H1 (cell line): ENCODE results near the gene SNX2. TPM values are rescaled to one million over a fixed set of nuclear protein-coding genes. Genes with fewer than 3 reads are reported as not detected.

ENCODE experiments used
- CTCF ChIA-PET: fragments of 300-600 bp; sonication (Branson Sonifier 250); formaldehyde crosslinking; loops from one replicate; lab custom pipeline; 2021; ENCODE audit not compliant: partially characterized antibody; lab: Charles Lee
- POLR2A ChIA-PET: fragments of 300-600 bp; sonication (Branson Sonifier 250); formaldehyde crosslinking; loops from one replicate; lab custom pipeline; 2021; ENCODE audit warnings: inconsistent platforms; ENCODE audit not compliant: partially characterized antibody; lab: Charles Lee
- DNase-seq, 2 experiments: peaks; one replicate each; pipeline versions ENCODE4 v3.0.0 to v3.0.0-alpha.2; 2010 to 2022; ENCODE audit warnings: low spot score in 2 of 2, low read depth in 1 of 2, mixed read lengths in 1 of 2
- FAIRE-seq: peaks from 2 replicates; lab custom pipeline; 2011; peaks lifted over from hg19 to GRCh38; lab: Jason Lieb, UNC
- H2AFZ ChIP-seq: 2 replicates; pipeline ENCODE4 v1.8.1; 2012; ENCODE audit warnings: low read length, inconsistent platforms
- H2AK5ac ChIP-seq: 2 replicates; pipeline ENCODE4 v1.6.1; 2013; ENCODE audit warnings: low read depth, low read length
- H2BK120ac ChIP-seq: replicated peaks from 2 replicates; pipeline ENCODE3; 2013; ENCODE audit warnings: low read depth, low read length, inconsistent platforms
- H2BK12ac ChIP-seq: 2 replicates; pipeline ENCODE4 v1.6.1; 2013; ENCODE audit warnings: low read depth, low read length
- H2BK15ac ChIP-seq: 2 replicates; pipeline ENCODE4 v1.6.1; 2013; ENCODE audit warnings: low read length
- H2BK20ac ChIP-seq: 2 replicates; pipeline ENCODE4 v1.6.1; 2013; ENCODE audit warnings: low read length
- H2BK5ac ChIP-seq: 2 replicates; pipeline ENCODE4 v1.6.1; 2013; ENCODE audit warnings: low read depth, low read length
- H3K14ac ChIP-seq: 2 replicates; pipeline ENCODE4 v1.6.1; 2013; ENCODE audit warnings: inconsistent platforms; ENCODE audit not compliant: insufficient read length
- H3K18ac ChIP-seq: 2 replicates; pipeline ENCODE4 v1.6.1; 2013; ENCODE audit warnings: low read length; ENCODE audit errors: extremely low read depth
- H3K23ac ChIP-seq: 2 replicates; pipeline ENCODE4 v1.6.1; 2013; ENCODE audit warnings: inconsistent platforms; ENCODE audit not compliant: insufficient read length
- H3K23me2 ChIP-seq: 2 replicates; pipeline ENCODE4 v1.6.1; 2013; ENCODE audit warnings: low read depth, low read length
- H3K27ac ChIP-seq: 2 replicates; pipeline ENCODE4 v1.6.1; 2011; ENCODE audit warnings: low read depth, low read length, inconsistent platforms
- H3K27me3 ChIP-seq, 4 experiments: replicated peaks in 1 of 4; 1 replicate in 1 of 4; 2 replicates in 3 of 4; pipeline versions ENCODE4 v1.6.1 to v1.8.1; 2011 to 2013; ENCODE audit warnings: low read length in 3 of 4, mild to moderate bottlenecking in 3 of 4, inconsistent platforms in 2 of 4, mixed read lengths in 2 of 4, moderate library complexity in 1 of 4; ENCODE audit not compliant: control insufficient read depth in 3 of 4, insufficient read depth in 3 of 4; ENCODE audit errors: extremely low read depth in 1 of 4
- H3K36me3 ChIP-seq, 4 experiments: 2 replicates each; pipeline versions ENCODE4 v1.6.1 to v1.8.1; 2011 to 2013; ENCODE audit warnings: mild to moderate bottlenecking in 4 of 4, low read length in 3 of 4, moderate library complexity in 2 of 4, control low read depth in 1 of 4, inconsistent platforms in 1 of 4; ENCODE audit not compliant: insufficient read depth in 4 of 4, control insufficient read depth in 2 of 4
- H3K4ac ChIP-seq: replicated peaks from 2 replicates; pipeline ENCODE3; 2013; ENCODE audit warnings: low read length, low read depth, mixed read lengths, inconsistent platforms; ENCODE audit not compliant: insufficient read length
- H3K4me1 ChIP-seq, 4 experiments: replicated peaks in 1 of 4; 1 replicate in 1 of 4; 2 replicates in 3 of 4; pipeline versions ENCODE4 v1.6.1 to v1.8.1; 2011 to 2013; ENCODE audit warnings: low read length in 3 of 4, inconsistent platforms in 2 of 4, mixed read lengths in 1 of 4; ENCODE audit not compliant: insufficient read depth in 4 of 4, control insufficient read depth in 3 of 4
- H3K4me2 ChIP-seq, 2 experiments: 2 replicates each; pipeline versions ENCODE4 v1.6.1 to v1.8.1; 2011 to 2013; ENCODE audit warnings: low read depth in 2 of 2, low read length in 2 of 2, control low read depth in 1 of 2, inconsistent platforms in 1 of 2, mild to moderate bottlenecking in 1 of 2; ENCODE audit not compliant: insufficient read depth in 1 of 2
- H3K4me3 ChIP-seq, 4 experiments: fragments of 200-600, 300-600 bp in 1 of 4; sonication (generic), shearing (Covaris generic), sonication (Bioruptor Twin) in 1 of 4; 2 replicates each; pipeline versions ENCODE4 v1.5.1 to v1.8.1; 2011 to 2016; ENCODE audit warnings: low read length in 4 of 4, low read depth in 3 of 4, control low read depth in 2 of 4, inconsistent platforms in 2 of 4, mild to moderate bottlenecking in 2 of 4, mixed read lengths in 1 of 4, moderate library complexity in 1 of 4; ENCODE audit not compliant: insufficient read depth in 2 of 4; ENCODE audit errors: extremely low read depth in 1 of 4
- H3K56ac ChIP-seq: replicated peaks from 2 replicates; pipeline ENCODE3; 2013; ENCODE audit warnings: low read depth, mild to moderate bottlenecking, mixed read lengths, low read length, inconsistent platforms; ENCODE audit not compliant: insufficient read length
- H3K79me1 ChIP-seq: 2 replicates; pipeline ENCODE4 v1.6.1; 2013; ENCODE audit warnings: low read depth, low read length, control low read depth
- H3K79me2 ChIP-seq, 2 experiments: 2 replicates each; pipeline versions ENCODE4 v1.6.1 to v1.8.1; 2012 to 2013; ENCODE audit warnings: low read length in 2 of 2, mild to moderate bottlenecking in 2 of 2, inconsistent platforms in 1 of 2; ENCODE audit not compliant: insufficient read depth in 2 of 2, control insufficient read depth in 1 of 2
- H3K9ac ChIP-seq, 4 experiments: replicated peaks in 1 of 4; 1 replicate in 1 of 4; 2 replicates in 3 of 4; pipeline versions ENCODE4 v1.6.1 to v1.8.1; 2011 to 2013; ENCODE audit warnings: low read depth in 3 of 4, low read length in 3 of 4, control low read depth in 2 of 4, mild to moderate bottlenecking in 2 of 4, moderate library complexity in 2 of 4, inconsistent platforms in 1 of 4; ENCODE audit errors: extremely low read depth in 1 of 4
- H3K9me3 ChIP-seq, 2 experiments: 2 replicates each; pipeline versions ENCODE4 v1.6.1 to v1.8.1; 2012 to 2013; ENCODE audit warnings: mild to moderate bottlenecking in 2 of 2, moderate library complexity in 2 of 2, control low read depth in 1 of 2, inconsistent platforms in 1 of 2, low read depth in 1 of 2, low read length in 1 of 2, mixed read lengths in 1 of 2; ENCODE audit not compliant: insufficient read depth in 2 of 2
- H4K20me1 ChIP-seq, 2 experiments: replicated peaks in 1 of 2; 2 replicates each; pipeline versions ENCODE3 to v1.8.1; 2011 to 2013; ENCODE audit warnings: inconsistent platforms in 2 of 2, low read length in 2 of 2, mild to moderate bottlenecking in 1 of 2; ENCODE audit not compliant: insufficient read depth in 2 of 2, control insufficient read depth in 1 of 2
- H4K5ac ChIP-seq: 2 replicates; pipeline ENCODE4 v1.6.1; 2013; ENCODE audit warnings: low read length, low read depth, mixed read lengths, inconsistent platforms; ENCODE audit not compliant: insufficient read length
- H4K8ac ChIP-seq: 2 replicates; pipeline ENCODE4 v1.8.0; 2013; ENCODE audit warnings: mild to moderate bottlenecking, moderate library complexity, low read length, inconsistent platforms; ENCODE audit not compliant: insufficient read depth; ENCODE audit errors: extremely low read depth
- H4K91ac ChIP-seq: replicated peaks from 2 replicates; pipeline ENCODE3; 2013; ENCODE audit warnings: low read length, mixed read lengths, inconsistent platforms; ENCODE audit not compliant: insufficient read length
- BACH1 ChIP-seq: IDR thresholded peaks from 2 replicates; pipeline ENCODE4 v1.6.1; 2012; ENCODE audit warnings: low read length, improper control_type of control experiment
- GABPA ChIP-seq: IDR thresholded peaks from 2 replicates; pipeline ENCODE4 v1.6.1; 2011; ENCODE audit warnings: mild to moderate bottlenecking, low read length, moderate library complexity, borderline replicate concordance; ENCODE audit not compliant: insufficient read depth
- POU5F1 ChIP-seq: IDR thresholded peaks from 2 replicates; pipeline ENCODE4 v1.6.1; 2011; ENCODE audit warnings: low read depth, mild to moderate bottlenecking, low read length, moderate library complexity
- TCF12 ChIP-seq: IDR thresholded peaks from 2 replicates; pipeline ENCODE4 v1.6.1; 2011; ENCODE audit warnings: low read depth, mild to moderate bottlenecking, low read length
- WGBS, 2 experiments: shearing (Covaris generic) in 1 of 2; methylation state at CpG; one replicate each; pipeline versions ENCODE4 v1.1.6 to v1.1.7; 2013 to 2015; ENCODE audit warnings: low lambda C conversion rate in 2 of 2, mixed read lengths in 2 of 2, inconsistent platforms in 1 of 2, low coverage in 1 of 2, missing lambda C conversion rate in 1 of 2; ENCODE audit not compliant: insufficient replicate concordance in 2 of 2, insufficient coverage in 1 of 2, insufficient read length in 1 of 2; ENCODE audit errors: extremely low coverage in 1 of 2, missing lambda C conversion rate in 1 of 2; 5-methylcytosine and 5-hydroxymethylcytosine counted together
- polyA plus RNA-seq, 7 experiments: library from polyadenylated mRNA; depleted of rRNA in 3 of 7; stranded (reverse) in 5 of 7; unstranded in 2 of 7; fragments of >200 nt in 5 of 7; fragments of 200-250 nt in 2 of 7; gene quantifications; 1 replicate in 5 of 7; 2 replicates in 1 of 7; 4 replicates in 1 of 7; pipeline versions ENCODE4 v1.2.1 to v1.2.3, GENCODE V29; 2011 to 2013; ENCODE audit warnings: missing spikeins in 2 of 7, mixed read lengths in 2 of 7
- total RNA-seq: library from RNA; stranded (reverse); fragmentation: NEBNext Ultra II Directional; extraction: Animal tissue kit (Norgen Biotek cat#: 25700); gene quantifications from 2 replicates; pipeline ENCODE4 v1.2.1, GENCODE V29; 2021

Gene SNX2
- total and polyA plus RNA-seq, 2 of the 8 experiments (the other 6 are each of a cell fraction or from before 2014, with no cell fraction given): 51.0 to 61.2 TPM

- Histone ChIP-seq H2BK20ac (no peak overlapping the region), H3K14ac (no peak overlapping the region), H3K79me1 (no peaks in the 10 kb centered on the region), H4K8ac (no peak overlapping the region), H3K4ac (no peak overlapping the region), H3K27me3 (no peaks in the 10 kb centered on the region; a peak in 1 of 7 replicates), H3K18ac (no peak overlapping the region), H2BK5ac (no peak overlapping the region), H2AFZ (no peak overlapping the region), H4K91ac (no peak overlapping the region), H3K27ac (no peak overlapping the region), H3K56ac (no peak overlapping the region), H3K36me3 (no peaks in the 10 kb centered on the region), H3K23ac (no peak overlapping the region), H2AK5ac (no peak overlapping the region), H3K9ac (no peak overlapping the region), H2BK120ac (no peak overlapping the region), H3K4me1 (peaks cover 0 to 2% (median under 1%) of the 10 kb centered on the region in 4 experiments; a peak in 2 of 7 replicates), H4K5ac (no peak overlapping the region), H3K4me3 (no peak overlapping the region), H3K79me2 (no peaks in the 10 kb centered on the region), H2BK15ac (no peak overlapping the region), H3K23me2 (no peaks in the 10 kb centered on the region), H2BK12ac (no peak overlapping the region), H3K4me2 (no peak overlapping the region), H4K20me1 (no peaks in the 10 kb centered on the region), H3K9me3 (no peaks in the 10 kb centered on the region)
- 80% methylated on average over 2 of the region's 2 CpGs; no CpG with 5 or more reads in 1 of the 2 experiments for WGBS, 2 experiments
- DNase-seq (no peak), FAIRE-seq (no peak)
- CTCF ChIA-PET: interaction anchor here (0.8 to 0.9 kb wide), 2 partner anchors 17 to 30 kb away, joined by 3 read pairs; no protein-coding TSS in a partner anchor
- TF ChIP-seq BACH1 (no peak), POU5F1 (no peak), TCF12 (no peak), GABPA (no peak)
- POLR2A ChIA-PET: no interaction called here
These were observed 102.6 kb downstream of the SNX2 start for GRCh38 chr5:122877518-122877917.
